K562 (cell line): ENCODE results near the gene HNF4A. TPM values are rescaled to one million over a fixed set of nuclear protein-coding genes. Genes with fewer than 3 reads are reported as not detected.

ENCODE experiments used
- ATAC-seq: fragments of 200-7000 bp; cut with Tn5 transposase; 3 replicates; pipeline ENCODE4 v1.9.1; 2020; ENCODE audit warnings: moderate library complexity
- BruUV-seq: library from RNA; stranded (reverse); fragments of 400-500 nt; replicated peaks from 2 replicates; lab custom pipeline; 2021; lab: Mats Ljungman, UMichigan
- CTCF ChIA-PET: fragments of 300-600 bp; formaldehyde crosslinking; extraction: SDS; loops from one replicate; lab custom pipeline; 2021; ENCODE audit warnings: low intra/inter-chr PET ratio; lab: Yijun Ruan, JAX
- POLR2A ChIA-PET: fragments of 300-600, 350-650 bp; sonication (Branson Sonifier 250); formaldehyde crosslinking; extraction: SDS; loops from one replicate; lab custom pipeline; 2021; ENCODE audit warnings: antibody characterized with exemption, inconsistent platforms; lab: Yijun Ruan, JAX
- DNase-seq, 4 experiments: peaks; one replicate each; pipeline versions ENCODE4 v3.0.0 to v3.0.0-alpha.2; 2011 to 2018; ENCODE audit warnings: low spot score in 3 of 4, mixed read lengths in 3 of 4; ENCODE audit errors: extremely low read depth in 1 of 4
- FAIRE-seq: peaks from 2 replicates; lab custom pipeline; 2011; peaks lifted over from hg19 to GRCh38; lab: Jason Lieb, UNC
- H2AFZ ChIP-seq: 2 replicates; pipeline ENCODE4 v1.6.0; 2011; ENCODE audit warnings: low read depth, low read length, control low read depth, inconsistent platforms
- H3K27ac ChIP-seq: fragments of 200-600 bp; 3 replicates; pipeline ENCODE4 v1.8.0; 2011; ENCODE audit warnings: low read depth, mild to moderate bottlenecking, control low read depth, inconsistent platforms, low read length, moderate library complexity, mixed read lengths; ENCODE audit errors: extremely low read depth
- H3K27me3 ChIP-seq, 2 experiments: fragments of 300-600 bp in 1 of 2; 2 replicates in 1 of 2; 3 replicates in 1 of 2; pipeline versions ENCODE4 v1.6.0 to v1.8.0; 2011; ENCODE audit warnings: inconsistent platforms in 2 of 2, low read length in 2 of 2, mild to moderate bottlenecking in 1 of 2, mixed read lengths in 1 of 2, moderate library complexity in 1 of 2; ENCODE audit not compliant: control insufficient read depth in 2 of 2, insufficient read depth in 2 of 2
- H3K36me3 ChIP-seq: fragments of 300-600 bp; 3 replicates; pipeline ENCODE4 v1.8.0; 2011; ENCODE audit warnings: mild to moderate bottlenecking, low read length, inconsistent platforms; ENCODE audit not compliant: control insufficient read depth, insufficient read depth
- H3K4me1 ChIP-seq, 2 experiments: fragments of 200-600 bp in 1 of 2; replicated peaks in 1 of 2; 2 replicates in 1 of 2; 3 replicates in 1 of 2; pipeline versions ENCODE4 v1.5.1 to v1.8.0; 2011; ENCODE audit warnings: inconsistent platforms in 2 of 2, low read length in 2 of 2, mild to moderate bottlenecking in 1 of 2, mixed read lengths in 1 of 2, moderate library complexity in 1 of 2; ENCODE audit not compliant: control insufficient read depth in 2 of 2, insufficient read depth in 2 of 2
- H3K4me2 ChIP-seq: 2 replicates; pipeline ENCODE4 v1.6.1; 2011; ENCODE audit warnings: low read length, control low read depth, inconsistent platforms, mixed read lengths; ENCODE audit not compliant: insufficient read depth
- H3K4me3 ChIP-seq: fragments of 200-600 bp; sonication (generic), shearing (Covaris generic); 2 replicates; pipeline ENCODE4 v1.5.1; 2016; ENCODE audit warnings: control low read depth, inconsistent platforms
- H3K79me2 ChIP-seq: fragments of 200-600 bp; 3 replicates; pipeline ENCODE4 v1.8.0; 2011; ENCODE audit warnings: low read length, inconsistent platforms; ENCODE audit not compliant: control insufficient read depth, insufficient read depth
- H3K9ac ChIP-seq, 2 experiments: 2 replicates each; pipeline versions ENCODE4 v1.6.0 to v1.6.1; 2011; ENCODE audit warnings: low read depth in 2 of 2, low read length in 2 of 2, control low read depth in 1 of 2, inconsistent platforms in 1 of 2, mild to moderate bottlenecking in 1 of 2, mixed read lengths in 1 of 2; ENCODE audit not compliant: insufficient read depth in 1 of 2
- H3K9me1 ChIP-seq: one replicate; pipeline ENCODE4 v1.6.0; 2011; ENCODE audit warnings: inconsistent platforms, mild to moderate bottlenecking, low read length, moderate library complexity; ENCODE audit not compliant: control insufficient read depth, insufficient read depth
- H3K9me3 ChIP-seq: replicated peaks from 2 replicates; pipeline ENCODE4 v1.5.1; 2011; ENCODE audit warnings: low read depth, low read length, inconsistent platforms; ENCODE audit not compliant: control insufficient read depth, insufficient read depth
- H4K20me1 ChIP-seq: replicated peaks from 2 replicates; pipeline ENCODE4 v1.6.1; 2011; ENCODE audit warnings: low read length, inconsistent platforms, mixed read lengths; ENCODE audit not compliant: control insufficient read depth, insufficient read depth
- BCOR ChIP-seq: fragments of 450-650 bp; IDR thresholded peaks from 2 replicates; pipeline ENCODE4 v1.6.1; 2016
- HCFC1 ChIP-seq: IDR thresholded peaks from 2 replicates; pipeline ENCODE4 v1.6.1; 2012; ENCODE audit warnings: low read depth, low read length, improper control_type of control experiment
- HDAC1 ChIP-seq, 2 experiments: fragments of 450-650 bp; IDR thresholded peaks; 2 replicates each; pipeline ENCODE4 v1.6.1; 2016 to 2017; ENCODE audit warnings: inconsistent platforms in 1 of 2, mild to moderate bottlenecking in 1 of 2, moderate library complexity in 1 of 2
- ILK ChIP-seq: fragments of 450-650 bp; IDR thresholded peaks from 2 replicates; pipeline ENCODE4 v1.6.1; 2016; ENCODE audit warnings: missing genetic modification characterization, low read depth, mild to moderate bottlenecking, missing compliant biosample characterization, moderate library complexity, borderline replicate concordance
- RBM25 ChIP-seq: fragments of 200-400 bp; formaldehyde crosslinking; IDR thresholded peaks from 2 replicates; pipeline ENCODE4 v1.6.1; 2018; ENCODE audit warnings: low read length, low read depth, moderate library complexity; ENCODE audit not compliant: severe bottlenecking
- SAFB2 ChIP-seq: fragments of 200-400 bp; formaldehyde crosslinking; IDR thresholded peaks from 2 replicates; pipeline ENCODE4 v1.6.1; 2018; ENCODE audit warnings: borderline replicate concordance, low read length, low read depth, moderate library complexity; ENCODE audit not compliant: severe bottlenecking
- SIN3A ChIP-seq, 2 experiments: fragments of 150-350 bp in 1 of 2; IDR thresholded peaks; 2 replicates each; pipeline ENCODE4 v1.6.1; 2011 to 2016; ENCODE audit warnings: borderline replicate concordance in 2 of 2, low read depth in 2 of 2, low read length in 2 of 2, mild to moderate bottlenecking in 2 of 2, moderate library complexity in 2 of 2; ENCODE audit not compliant: control insufficient read depth in 1 of 2
- TAF9B ChIP-seq: fragments of 450-650 bp; IDR thresholded peaks from 2 replicates; pipeline ENCODE4 v1.6.1; 2018; ENCODE audit warnings: mild to moderate bottlenecking; ENCODE audit not compliant: partially characterized antibody
- ZKSCAN8 ChIP-seq: fragments of 200-800 bp; sonication (Bioruptor generic); IDR thresholded peaks from 2 replicates; pipeline ENCODE4 v1.6.1; 2016; ENCODE audit warnings: missing genetic modification characterization, missing compliant biosample characterization
- ZNF224 ChIP-seq: sonication (generic); formaldehyde crosslinking; IDR thresholded peaks from 2 replicates; pipeline ENCODE4 v1.8.0; 2022; ENCODE audit warnings: mild to moderate bottlenecking, missing genetic modification reagents
- WGBS: fragments of 100-300 bp; shearing (Covaris generic); methylation state at CpG from one replicate; pipeline ENCODE4 v1.1.6; 2016; ENCODE audit warnings: low coverage, mixed read lengths; ENCODE audit not compliant: insufficient coverage; ENCODE audit errors: missing lambda C conversion rate; 5-methylcytosine and 5-hydroxymethylcytosine counted together
- in situ Hi-C: fragments of 300-500 bp; cut with MboI; formaldehyde crosslinking; loops from 4 replicates; pipeline ENCODE4 v1.15.0; 2018; ENCODE audit warnings: inconsistent platforms, mixed read lengths
- intact Hi-C: fragments of 100-400 bp; cut with micrococcal nuclease; formaldehyde crosslinking; loops from 2 replicates; pipeline ENCODE4 v1.14.2; 2022
- polyA plus RNA-seq, 8 experiments: library from polyadenylated mRNA; depleted of rRNA in 4 of 8; stranded (reverse) in 5 of 8; unstranded in 3 of 8; fragments of >200 nt; fragmentation: Nextera tagmentation in 2 of 8; fragmentation: Illumina TruSeq in 1 of 8; extraction: Ambion mirVana in 2 of 8; extraction: Trizol in 1 of 8; gene quantifications; 2 replicates each; pipeline versions ENCODE4 v1.2.1 to v1.2.3, GENCODE V29; 2011 to 2014; ENCODE audit warnings: inconsistent platforms in 1 of 8, missing spikeins in 1 of 8
- total RNA-seq, 7 experiments: library from RNA; depleted of rRNA in 6 of 7; stranded (reverse); fragments of >200 nt in 6 of 7; fragmentation: Illumina TruSeq in 2 of 7; extraction: Trizol in 2 of 7; gene quantifications; 2 replicates each; pipeline versions ENCODE4 v1.2.1 to v1.2.3, GENCODE V29; 2011 to 2021; ENCODE audit warnings: low replicate concordance in 1 of 7
- TF ChIP-seq, protein P1 (sequence below): sonication (generic); formaldehyde crosslinking; IDR thresholded peaks from 2 replicates; pipeline ENCODE4 v1.8.1; 2023; ENCODE audit warnings: mild to moderate bottlenecking, missing genetic modification reagents

The HNF4A gene
- total and polyA plus RNA-seq, 9 of the 15 experiments (the other 6 are each of a cell fraction or from before 2014, with no cell fraction given): 0.03 to 0.27 (median 0.08) TPM; not detected in 5

DNA sequence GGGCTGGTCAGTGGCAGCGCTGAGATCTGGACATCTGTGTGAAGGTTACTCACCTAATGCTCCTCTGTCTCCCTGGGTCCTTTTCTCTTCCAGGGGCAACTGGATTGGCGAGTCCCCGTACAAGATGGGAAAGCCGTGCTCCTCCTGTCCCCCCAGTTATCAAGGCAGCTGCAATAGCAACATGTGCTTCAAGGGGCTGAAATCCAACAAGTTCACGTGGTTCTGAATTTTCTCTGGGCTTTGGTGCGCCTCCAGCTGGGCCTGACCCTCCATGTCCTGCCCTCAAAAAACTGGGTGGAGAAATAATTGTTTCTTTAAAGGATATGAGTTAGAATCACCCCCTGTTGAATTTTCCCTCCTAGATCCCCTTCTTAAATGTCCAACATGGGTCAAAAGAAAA lies 4.9 kb upstream of the HNF4A start (continued):
- TF ChIP-seq TAF9B (no peak), HCFC1 (no peak)
- TF ChIP-seq, protein P1, sequence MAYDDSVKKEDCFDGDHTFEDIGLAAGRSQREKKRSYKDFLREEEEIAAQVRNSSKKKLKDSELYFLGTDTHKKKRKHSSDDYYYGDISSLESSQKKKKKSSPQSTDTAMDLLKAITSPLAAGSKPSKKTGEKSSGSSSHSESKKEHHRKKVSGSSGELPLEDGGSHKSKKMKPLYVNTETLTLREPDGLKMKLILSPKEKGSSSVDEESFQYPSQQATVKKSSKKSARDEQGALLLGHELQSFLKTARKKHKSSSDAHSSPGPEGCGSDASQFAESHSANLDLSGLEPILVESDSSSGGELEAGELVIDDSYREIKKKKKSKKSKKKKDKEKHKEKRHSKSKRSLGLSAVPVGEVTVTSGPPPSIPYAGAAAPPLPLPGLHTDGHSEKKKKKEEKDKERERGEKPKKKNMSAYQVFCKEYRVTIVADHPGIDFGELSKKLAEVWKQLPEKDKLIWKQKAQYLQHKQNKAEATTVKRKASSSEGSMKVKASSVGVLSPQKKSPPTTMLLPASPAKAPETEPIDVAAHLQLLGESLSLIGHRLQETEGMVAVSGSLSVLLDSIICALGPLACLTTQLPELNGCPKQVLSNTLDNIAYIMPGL (CRISPR knock-in tag): no peak

DNA sequence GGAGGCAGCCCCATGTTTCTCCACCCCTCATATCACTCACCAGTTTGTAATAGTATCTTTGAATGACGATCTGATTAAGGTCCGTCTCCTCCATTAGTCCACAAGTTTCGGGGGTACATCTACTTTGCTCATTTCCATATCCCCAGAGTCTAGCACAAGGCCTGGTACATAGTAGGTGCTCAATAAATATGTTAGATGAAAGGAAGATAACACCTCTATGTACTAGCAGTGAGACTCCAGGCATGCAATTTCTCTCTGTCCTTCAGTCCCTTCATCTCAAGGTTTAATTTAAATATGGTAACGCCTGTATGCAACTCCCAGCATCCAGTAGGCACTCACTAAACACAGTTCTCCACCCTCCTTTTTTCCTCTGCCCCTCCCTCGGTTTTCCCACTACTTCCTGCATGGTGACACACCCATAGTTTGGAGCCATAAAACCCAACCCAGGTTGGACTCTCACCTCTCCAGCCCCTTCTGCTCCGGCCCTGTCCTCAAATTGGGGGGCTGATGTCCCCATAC lies 461 bp upstream of the HNF4A start:
- Histone ChIP-seq H3K4me1 (peaks cover 0 to 9% of the 10 kb centered on the region in 2 experiments; a peak in 2 of 5 replicates), H3K27ac (no peak overlapping the region), H4K20me1 (no peaks in the 10 kb centered on the region), H3K4me3 (no peak overlapping the region), H3K36me3 (no peaks in the 10 kb centered on the region), H3K9ac (no peak overlapping the region), H3K9me3 (no peaks in the 10 kb centered on the region), H2AFZ (no peak overlapping the region), H3K4me2 (no peak overlapping the region), H3K9me1 (no peaks in the 10 kb centered on the region), H3K79me2 (no peaks in the 10 kb centered on the region), H3K27me3 (peaks cover 14 to 36% of the 10 kb centered on the region in 2 experiments)
- FAIRE-seq (no peak), ATAC-seq (no peak), DNase-seq (no peak)
- ChIA-PET CTCF (no interaction called here), POLR2A (interaction anchor here (0.7 to 1.0 kb wide), 2 partner anchors 9 to 19 kb away, joined by 3 read pairs; no protein-coding TSS in a partner anchor)
- intact Hi-C loops (no loop called here), in situ Hi-C loops (no loop called here)
- no peak for TF ChIP-seq SIN3A (IDR thresholded peaks at IDR 0.05; ENCODE audit: borderline replicate concordance in 2 of 2, control insufficient read depth in 1 of 2, low read depth in 2 of 2, low read length in 2 of 2)
- peak; percentile 21 for TF ChIP-seq RBM25
- peak; percentile 62; the same call in 1 of the 2 replicates for TF ChIP-seq ZKSCAN8 (CRISPR knock-in tag)
- peak; percentile 26; the same call in 1 of the 2 replicates for TF ChIP-seq BCOR
- TF ChIP-seq HDAC1 (IDR thresholded peaks at IDR 0.05): no peak
- no peak for TF ChIP-seq TAF9B
- TF ChIP-seq ZNF224: no peak
- no peak for TF ChIP-seq SAFB2
- TF ChIP-seq ILK (tag): no peak
- no TSS peak for BruUV-seq
- WGBS: 2% methylated on average over 6 of the region's 6 CpGs
